MM.1S (cell line): ENCODE results near the gene ZNF236.

Experiments
- EZH2 ChIP-seq: fragments of 300-600 bp; sonication (generic); optimal IDR thresholded peaks from 2 replicates; pipeline ENCODE3; 2017; ENCODE audit warnings: low read depth, mild to moderate bottlenecking, antibody characterized with exemption, low read length, mixed read lengths
- EZH2phosphoT487 ChIP-seq: fragments of 300-600 bp; sonication (generic); IDR thresholded peaks from 2 replicates; pipeline ENCODE4 v1.6.1; 2018; ENCODE audit warnings: antibody characterized with exemption, low read length
- TF ChIP-seq, protein P1 (sequence below): fragments of 300-600 bp; sonication (generic); IDR thresholded peaks from 2 replicates; pipeline ENCODE4 v1.5.1; 2016; ENCODE audit warnings: antibody characterized with exemption, low read length, mixed read lengths

DNA sequence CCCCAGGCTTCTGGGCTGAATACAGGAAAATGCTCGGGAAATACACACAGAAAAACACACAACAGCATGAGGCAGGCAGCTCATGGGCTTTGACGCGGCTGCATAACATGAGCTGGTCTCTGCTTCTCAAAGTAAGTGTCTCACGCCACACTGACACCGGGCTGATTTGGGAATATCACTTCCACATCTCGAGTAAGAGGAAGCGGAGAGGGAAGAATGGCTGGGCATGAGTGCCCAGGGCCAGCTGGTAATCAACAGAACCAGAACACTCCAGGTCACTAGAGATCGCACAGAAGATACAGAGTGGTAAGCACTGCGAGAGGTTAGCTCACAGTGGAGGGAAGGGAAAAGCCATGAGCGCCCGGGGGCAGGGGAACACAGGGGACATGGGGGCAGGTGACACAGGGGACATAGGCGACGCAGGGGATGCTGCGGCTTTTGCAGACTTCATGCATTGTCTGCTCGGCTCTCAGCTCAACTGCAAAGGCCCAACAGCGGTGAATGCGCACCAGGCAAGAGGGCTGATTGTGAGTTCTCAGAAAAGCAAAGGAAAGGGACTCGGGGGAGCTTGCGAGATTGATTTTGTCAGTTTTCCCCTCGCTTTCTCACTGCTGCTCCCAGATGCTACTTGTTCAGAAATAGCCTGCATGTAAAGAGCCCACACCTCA lies 168.8 kb downstream of the ZNF236 start:
- TF ChIP-seq, protein P1, sequence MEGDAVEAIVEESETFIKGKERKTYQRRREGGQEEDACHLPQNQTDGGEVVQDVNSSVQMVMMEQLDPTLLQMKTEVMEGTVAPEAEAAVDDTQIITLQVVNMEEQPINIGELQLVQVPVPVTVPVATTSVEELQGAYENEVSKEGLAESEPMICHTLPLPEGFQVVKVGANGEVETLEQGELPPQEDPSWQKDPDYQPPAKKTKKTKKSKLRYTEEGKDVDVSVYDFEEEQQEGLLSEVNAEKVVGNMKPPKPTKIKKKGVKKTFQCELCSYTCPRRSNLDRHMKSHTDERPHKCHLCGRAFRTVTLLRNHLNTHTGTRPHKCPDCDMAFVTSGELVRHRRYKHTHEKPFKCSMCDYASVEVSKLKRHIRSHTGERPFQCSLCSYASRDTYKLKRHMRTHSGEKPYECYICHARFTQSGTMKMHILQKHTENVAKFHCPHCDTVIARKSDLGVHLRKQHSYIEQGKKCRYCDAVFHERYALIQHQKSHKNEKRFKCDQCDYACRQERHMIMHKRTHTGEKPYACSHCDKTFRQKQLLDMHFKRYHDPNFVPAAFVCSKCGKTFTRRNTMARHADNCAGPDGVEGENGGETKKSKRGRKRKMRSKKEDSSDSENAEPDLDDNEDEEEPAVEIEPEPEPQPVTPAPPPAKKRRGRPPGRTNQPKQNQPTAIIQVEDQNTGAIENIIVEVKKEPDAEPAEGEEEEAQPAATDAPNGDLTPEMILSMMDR: no peak
- no peak for TF ChIP-seq EZH2
- no peak for TF ChIP-seq EZH2phosphoT487
